ENCODE results near the gene METTL3.

GRCh38 chr14:21501568-21501967 is 9.6 kb downstream of the METTL3 start:
- TF ChIP-seq POLR2A (IDR thresholded peaks at IDR 0.05; ENCODE audit: low read depth, low read length) (no peak), POLR2AphosphoS5 (IDR thresholded peaks at IDR 0.05; ENCODE audit: low read depth, low read length) (no peak), TAF1 (IDR thresholded peaks at IDR 0.05; ENCODE audit: low read depth, low read length) (no peak), PAX5 (IDR thresholded peaks at IDR 0.05; ENCODE audit: insufficient read depth, low read length, severe bottlenecking) (no peak)
